GM12874 (cell line): ENCODE results near the gene POLR3K.

Source experiments
- CTCF ChIP-seq: IDR thresholded peaks from 2 replicates; pipeline ENCODE4 v1.5.1; 2011; ENCODE audit warnings: low read depth, mild to moderate bottlenecking, control low read depth, low read length, moderate library complexity; ENCODE audit not compliant: insufficient read depth

POLR3K gene

GRCh38 chr16:77273-77806 is 23.9 kb upstream of the POLR3K start:
- TF ChIP-seq CTCF: no peak

- TF ChIP-seq CTCF: no peak
Measured at GRCh38 chr16:76535-77272, 23.3 kb upstream of the POLR3K start.

- no peak for TF ChIP-seq CTCF
Measured at GRCh38 chr16:75580-76501, 22.4 kb upstream of the POLR3K start.

GRCh38 chr16:74747-75334 is 21.4 kb upstream of the POLR3K start:
- no peak for TF ChIP-seq CTCF

- no peak for TF ChIP-seq CTCF
Measured at GRCh38 chr16:74051-74746, 20.8 kb upstream of the POLR3K start.

GRCh38 chr16:72561-73548 is 19.4 kb upstream of the POLR3K start, which contains the start of gene RHBDF1:
RHBDF1 (minus strand) TSS chr16:72631; CDS start chr16:65015, 7,616 bp downstream.
- TF ChIP-seq CTCF: no peak
